Naive thymus-derived CD4-positive, alpha-beta T cell (primary cell): ENCODE data around the gene TAF1L. TPM values are rescaled to one million over a fixed set of nuclear protein-coding genes. Genes with fewer than 3 reads are reported as not detected.
"Not testable (repeated sequence)": the region's sequence is repeated elsewhere in the genome, so short reads cannot be mapped to it uniquely, and the experiment has no call there.

Experiments
- ATAC-seq: fragments of 150-1000 bp; cut with Tn5 transposase; 2 replicates; pipeline ENCODE4 v1.10.0; 2021; ENCODE audit warnings: mild to moderate bottlenecking, moderate library complexity
- CTCF ChIA-PET: fragments of 350-600 bp; sonication (Branson Sonifier 250); formaldehyde crosslinking; loops from one replicate; lab custom pipeline; 2021; ENCODE audit warnings: antibody characterized with exemption; lab: Charles Lee
- POLR2A ChIA-PET: fragments of 350-600 bp; sonication (Branson Sonifier 250); formaldehyde crosslinking; loops from one replicate; lab custom pipeline; 2021; ENCODE audit warnings: antibody characterized with exemption, inconsistent platforms; lab: Charles Lee
- DNase-seq, 9 donors: peaks; one replicate each; pipeline versions ENCODE4 v3.0.0 to v3.0.0-alpha.2; 2020 to 2022; ENCODE audit warnings: mixed read lengths in 1 of 9
- H3K27ac ChIP-seq: one replicate; pipeline ENCODE4 v1.7.0; 2013; ENCODE audit warnings: mild to moderate bottlenecking, low read depth, low read length, moderate library complexity
- H3K27me3 ChIP-seq, 2 donors: one replicate each; pipeline ENCODE4 v1.7.0; 2013; ENCODE audit warnings: low read length in 2 of 2, mild to moderate bottlenecking in 2 of 2, moderate library complexity in 2 of 2; ENCODE audit not compliant: control insufficient read depth in 2 of 2, insufficient read depth in 2 of 2
- H3K36me3 ChIP-seq, 3 experiments: 1 replicate in 2 of 3; 2 replicates in 1 of 3; pipeline ENCODE4 v1.7.0; 2013; ENCODE audit warnings: low read length in 3 of 3, mild to moderate bottlenecking in 3 of 3, moderate library complexity in 1 of 3; ENCODE audit not compliant: insufficient read depth in 3 of 3, control insufficient read depth in 2 of 3
- H3K4me1 ChIP-seq, 2 donors: one replicate each; pipeline ENCODE4 v1.7.0; 2013; ENCODE audit warnings: low read length in 2 of 2, mild to moderate bottlenecking in 2 of 2, moderate library complexity in 1 of 2; ENCODE audit not compliant: control insufficient read depth in 2 of 2, insufficient read depth in 2 of 2
- H3K4me3 ChIP-seq: 2 replicates; pipeline ENCODE4 v1.7.0; 2013; ENCODE audit warnings: mild to moderate bottlenecking, low read length
- H3K9me3 ChIP-seq, 3 experiments: 1 replicate in 2 of 3; 2 replicates in 1 of 3; pipeline ENCODE4 v1.7.0; 2013; ENCODE audit warnings: low read length in 3 of 3; ENCODE audit not compliant: control insufficient read depth in 2 of 3
- H3K27ac Mint-ChIP-seq, 9 donors: one replicate each; pipeline ENCODE4 v1.8.0; 2020 to 2022; ENCODE audit warnings: mixed read lengths in 9 of 9, mild to moderate bottlenecking in 8 of 9, moderate library complexity in 5 of 9, inconsistent platforms in 2 of 9
- H3K27me3 Mint-ChIP-seq, 5 donors: one replicate each; pipeline ENCODE4 v1.8.0; 2021 to 2022; ENCODE audit warnings: mixed read lengths in 5 of 5, mild to moderate bottlenecking in 1 of 5
- H3K36me3 Mint-ChIP-seq, 5 donors: one replicate each; pipeline ENCODE4 v1.8.0; 2020 to 2022; ENCODE audit warnings: mixed read lengths in 5 of 5, mild to moderate bottlenecking in 3 of 5, inconsistent platforms in 1 of 5
- H3K4me1 Mint-ChIP-seq, 7 donors: one replicate each; pipeline ENCODE4 v1.8.0; 2020 to 2022; ENCODE audit warnings: mixed read lengths in 7 of 7, mild to moderate bottlenecking in 3 of 7, inconsistent platforms in 1 of 7
- H3K4me3 Mint-ChIP-seq, 10 donors: one replicate each; pipeline ENCODE4 v1.8.0; 2020 to 2022; ENCODE audit warnings: mild to moderate bottlenecking in 10 of 10, mixed read lengths in 10 of 10, moderate library complexity in 6 of 10, inconsistent platforms in 2 of 10
- H3K9me3 Mint-ChIP-seq, 11 donors: one replicate each; pipeline ENCODE4 v1.8.0; 2020 to 2022; ENCODE audit warnings: mixed read lengths in 11 of 11, mild to moderate bottlenecking in 4 of 11, inconsistent platforms in 1 of 11, moderate library complexity in 1 of 11
- intact Hi-C, 2 donors: fragments of 100-400 bp; cut with micrococcal nuclease; formaldehyde crosslinking; loops; one replicate each; pipeline ENCODE4 v1.15.1; 2023
- polyA plus RNA-seq, 2 donors: library from polyadenylated mRNA; unstranded; fragments of 300-500 nt; fragmentation: Illumina TruSeq; gene quantifications; one replicate each; pipeline ENCODE4 v1.2.3, GENCODE V29; 2021
- total RNA-seq, 6 experiments: library from RNA in 5 of 6; stranded (reverse) in 5 of 6; gene quantifications; 1 replicate in 5 of 6; 2 replicates in 1 of 6; pipeline ENCODE4 v1.2.3 and lab custom pipeline; 2021 to 2026

Gene TAF1L
- total and polyA plus RNA-seq, 7 experiments from 2014 or later = 0.05 TPM; not detected in 4

GRCh38 chr9:32618261-32618660 lies 17.2 kb downstream of the TAF1L start:
- Histone ChIP-seq H3K4me1 (no peaks in the 10 kb centered on the region), H3K9me3 (no peaks in the 10 kb centered on the region), H3K27ac (no peak overlapping the region), H3K4me3 (no peak overlapping the region), H3K27me3 (no peaks in the 10 kb centered on the region), H3K36me3 (no peaks in the 10 kb centered on the region)
- no peaks in the 10 kb centered on the region for H3K9me3 Mint-ChIP-seq
- H3K27me3 Mint-ChIP-seq = peaks cover 9 to 59% (median 38%) of the 10 kb centered on the region in 5 donors
- H3K27ac Mint-ChIP-seq = no peak overlapping the region
- POLR2A ChIA-PET = no interaction called here
- intact Hi-C loops = no loop called here
- CTCF ChIA-PET = no interaction called here
- H3K4me3 Mint-ChIP-seq = no peak overlapping the region
- no peaks in the 10 kb centered on the region for H3K36me3 Mint-ChIP-seq
- ATAC-seq = no peak
- no peak for DNase-seq
- H3K4me1 Mint-ChIP-seq = no peaks in the 10 kb centered on the region

- Mint-ChIP-seq H3K27me3 (peaks cover 0 to 20% (median 12%) of the 10 kb centered on the region in 5 donors), H3K27ac (no peak overlapping the region), H3K4me1 (peaks cover 0 to 4% (median 0%) of the 10 kb centered on the region in 7 donors), H3K36me3 (no peaks in the 10 kb centered on the region), H3K9me3 (peaks cover 0 to 17% (median 6%) of the 10 kb centered on the region in 11 donors), H3K4me3 (no peak overlapping the region)
- intact Hi-C loops = no loop called here
- Histone ChIP-seq H3K4me3 (no peak overlapping the region), H3K27ac (no peak overlapping the region), H3K4me1 (no peaks in the 10 kb centered on the region), H3K9me3 (peaks cover 0 to 3% (median 0%) of the 10 kb centered on the region in 3 experiments), H3K27me3 (no peaks in the 10 kb centered on the region), H3K36me3 (no peaks in the 10 kb centered on the region)
- ATAC-seq = no peak
- no peak for DNase-seq
- CTCF ChIA-PET = no interaction called here
- POLR2A ChIA-PET = no interaction called here
These were observed 28.7 kb downstream of the TAF1L start for GRCh38 chr9:32606811-32607210.

GRCh38 chr9:32603914-32604852 lies 31.3 kb downstream of the TAF1L start:
- no peaks in the 10 kb centered on the region for H3K36me3 Mint-ChIP-seq
- POLR2A ChIA-PET = no interaction called here
- no peak overlapping the region for H3K27ac Mint-ChIP-seq
- Histone ChIP-seq H3K27ac (no peak overlapping the region), H3K27me3 (peaks cover 0 to 4% of the 10 kb centered on the region in 2 donors), H3K4me1 (no peaks in the 10 kb centered on the region), H3K4me3 (no peak overlapping the region), H3K9me3 (peaks cover 0 to 3% (median 0%) of the 10 kb centered on the region in 3 experiments), H3K36me3 (no peaks in the 10 kb centered on the region)
- no peak for ATAC-seq
- peaks cover 0 to 4% (median 0%) of the 10 kb centered on the region in 7 donors for H3K4me1 Mint-ChIP-seq
- CTCF ChIA-PET = interaction anchor here (1.1 kb wide), 1 partner anchor 24 kb away, joined by 4 read pairs; no protein-coding TSS in a partner anchor
- intact Hi-C loops = no loop called here
- no peak for DNase-seq
- peaks cover 0 to 17% (median 6%) of the 10 kb centered on the region in 11 donors for H3K9me3 Mint-ChIP-seq
- H3K4me3 Mint-ChIP-seq = no peak overlapping the region
- peaks cover 6 to 21% (median 20%) of the 10 kb centered on the region in 5 donors for H3K27me3 Mint-ChIP-seq

- H3K4me3 Mint-ChIP-seq, H3K27ac ChIP-seq, H3K9me3 ChIP-seq, H3K27me3 ChIP-seq, ATAC-seq, H3K27ac Mint-ChIP-seq, H3K36me3 Mint-ChIP-seq, H3K4me1 Mint-ChIP-seq, H3K4me3 ChIP-seq, intact Hi-C loops, POLR2A ChIA-PET, CTCF ChIA-PET, H3K36me3 ChIP-seq, H3K9me3 Mint-ChIP-seq, DNase-seq, H3K4me1 ChIP-seq: not testable (repeated sequence)
- peaks cover 14 to 26% (median 23%) of the 10 kb centered on the region in 5 donors for H3K27me3 Mint-ChIP-seq
These were observed 36.4 kb downstream of the TAF1L start for GRCh38 chr9:32599021-32599420.

GRCh38 chr9:32596936-32597335 lies 38.5 kb downstream of the TAF1L start:
- no peak overlapping the region for H3K27ac Mint-ChIP-seq
- CTCF ChIA-PET = no interaction called here
- no peak for DNase-seq

GRCh38 chr9:32596096-32596865 lies 39.2 kb downstream of the TAF1L start:
- Histone ChIP-seq H3K27ac (no peak overlapping the region), H3K4me3 (no peak overlapping the region), H3K4me1 (no peaks in the 10 kb centered on the region), H3K36me3 (no peaks in the 10 kb centered on the region), H3K9me3 (no peaks in the 10 kb centered on the region), H3K27me3 (peaks cover 0 to 4% of the 10 kb centered on the region in 2 donors)
- H3K9me3 Mint-ChIP-seq = peaks cover 0 to 6% (median 0%) of the 10 kb centered on the region in 11 donors
- no peak for DNase-seq
- H3K36me3 Mint-ChIP-seq = no peaks in the 10 kb centered on the region
- H3K4me3 Mint-ChIP-seq = no peak overlapping the region
- intact Hi-C loops = no loop called here
- CTCF ChIA-PET = interaction anchor here (0.6 to 0.7 kb wide), 2 partner anchors 368 to 1012 kb away, joined by 3 to 4 read pairs; no protein-coding TSS in a partner anchor
- H3K27me3 Mint-ChIP-seq = peaks cover 6 to 33% (median 23%) of the 10 kb centered on the region in 5 donors
- ATAC-seq = no peak
- H3K27ac Mint-ChIP-seq = no peak overlapping the region
- H3K4me1 Mint-ChIP-seq = no peaks in the 10 kb centered on the region
- POLR2A ChIA-PET = no interaction called here

More at GRCh38 chr9:32596936-32597335, 38.5 kb downstream of the TAF1L start:
- Histone ChIP-seq H3K27ac (no peak overlapping the region), H3K27me3 (peaks cover 0 to 4% of the 10 kb centered on the region in 2 donors), H3K4me1 (no peaks in the 10 kb centered on the region), H3K4me3 (no peak overlapping the region), H3K9me3 (no peaks in the 10 kb centered on the region), H3K36me3 (no peaks in the 10 kb centered on the region)
- ATAC-seq = no peak
- POLR2A ChIA-PET = no interaction called here
- H3K4me3 Mint-ChIP-seq = no peak overlapping the region
- H3K9me3 Mint-ChIP-seq = peaks cover 0 to 6% (median 0%) of the 10 kb centered on the region in 11 donors
- H3K27me3 Mint-ChIP-seq = peaks cover 6 to 30% (median 24%) of the 10 kb centered on the region in 5 donors
- no peaks in the 10 kb centered on the region for H3K4me1 Mint-ChIP-seq
- H3K36me3 Mint-ChIP-seq = no peaks in the 10 kb centered on the region
- intact Hi-C loops = no loop called here
